K562 (cell line): ENCODE data around the gene SURF6. TPM values are rescaled to one million over a fixed set of nuclear protein-coding genes. Genes with fewer than 3 reads are reported as not detected.
A peak's percentile ranks its signal among the peaks of the same experiment; 100 is the strongest.

Experiments used
- BRD9 ChIP-seq: fragments of 450-650 bp; IDR thresholded peaks from 2 replicates; pipeline ENCODE4 v1.6.1; 2018; ENCODE audit warnings: low read depth; ENCODE audit not compliant: partially characterized antibody
- FOXJ3 ChIP-seq: sonication (generic); formaldehyde crosslinking; IDR thresholded peaks from 2 replicates; pipeline ENCODE4 v1.4.0; 2020; ENCODE audit warnings: mild to moderate bottlenecking, missing genetic modification reagents
- GABPB1 ChIP-seq: sonication (generic); formaldehyde crosslinking; IDR thresholded peaks from 2 replicates; pipeline ENCODE4 v1.8.0; 2022; ENCODE audit warnings: mild to moderate bottlenecking, missing genetic modification reagents
- HNRNPK ChIP-seq: fragments of 200-400 bp; formaldehyde crosslinking; IDR thresholded peaks from one replicate; pipeline ENCODE4 v1.6.1; 2018; ENCODE audit warnings: mild to moderate bottlenecking, low read depth, low read length; ENCODE audit not compliant: poor library complexity, severe bottlenecking
- NFYB ChIP-seq: IDR thresholded peaks from 2 replicates; pipeline ENCODE4 v1.6.1; 2011; ENCODE audit warnings: mild to moderate bottlenecking, moderate library complexity; ENCODE audit not compliant: insufficient read length; ENCODE audit errors: extremely low read depth
- RHOXF2B ChIP-seq: fragments of 250-450 bp; sonication (Bioruptor Pico); conservative IDR thresholded peaks from 2 replicates; pipeline ENCODE4 v1.5.1; 2021
- SOX6 ChIP-seq: fragments of 450-650 bp; IDR thresholded peaks from 2 replicates; pipeline ENCODE4 v1.6.1; 2014; ENCODE audit warnings: mild to moderate bottlenecking
- SRF ChIP-seq, 2 experiments: fragments of 250-450, 450-650 bp in 1 of 2; sonication (Bioruptor Pico) in 1 of 2; sonication (generic) in 1 of 2; formaldehyde crosslinking; IDR thresholded peaks; 2 replicates each; pipeline versions ENCODE4 v1.5.0 to v1.5.1; 2020 to 2022; ENCODE audit warnings: mild to moderate bottlenecking in 1 of 2, missing genetic modification reagents in 1 of 2
- THRAP3 ChIP-seq: fragments of 450-650 bp; IDR thresholded peaks from 2 replicates; pipeline ENCODE4 v1.6.1; 2016; ENCODE audit warnings: mild to moderate bottlenecking, inconsistent platforms, borderline replicate concordance
- XRCC3 ChIP-seq: fragments of 450-650 bp; IDR thresholded peaks from 2 replicates; pipeline ENCODE4 v1.6.1; 2017; ENCODE audit warnings: mild to moderate bottlenecking, moderate library complexity
- ZNF184 ChIP-seq: sonication (generic); formaldehyde crosslinking; IDR thresholded peaks from 2 replicates; pipeline ENCODE4 v1.5.0; 2020; ENCODE audit warnings: missing genetic modification reagents
- ZNF232 ChIP-seq: sonication (generic); formaldehyde crosslinking; IDR thresholded peaks from 2 replicates; pipeline ENCODE4 v1.8.0; 2022; ENCODE audit warnings: mild to moderate bottlenecking, missing genetic modification reagents
- ZNF41 ChIP-seq: fragments of 250-450 bp; sonication (Bioruptor Pico); conservative IDR thresholded peaks from 2 replicates; pipeline ENCODE4 v1.4.0; 2020; ENCODE audit warnings: mild to moderate bottlenecking
- ZNF57 ChIP-seq: fragments of 450-650 bp; formaldehyde crosslinking; IDR thresholded peaks from 2 replicates; pipeline ENCODE4 v1.4.0; 2020; ENCODE audit warnings: mild to moderate bottlenecking, moderate library complexity
- ZNF707 ChIP-seq: fragments of 250-450 bp; sonication (Bioruptor Pico); conservative IDR thresholded peaks from 2 replicates; pipeline ENCODE4 v1.8.0; 2022; ENCODE audit warnings: inconsistent platforms, mild to moderate bottlenecking, moderate library complexity
- ZSCAN32 ChIP-seq: fragments of 450-650 bp; formaldehyde crosslinking; IDR thresholded peaks from 2 replicates; pipeline ENCODE4 v1.4.0; 2020; ENCODE audit warnings: mild to moderate bottlenecking, moderate library complexity
- polyA plus RNA-seq, 8 experiments: library from polyadenylated mRNA; depleted of rRNA in 4 of 8; stranded (reverse) in 5 of 8; unstranded in 3 of 8; fragments of >200 nt; fragmentation: Nextera tagmentation in 2 of 8; fragmentation: Illumina TruSeq in 1 of 8; extraction: Ambion mirVana in 2 of 8; extraction: Trizol in 1 of 8; gene quantifications; 2 replicates each; pipeline versions ENCODE4 v1.2.1 to v1.2.3, GENCODE V29; 2011 to 2014; ENCODE audit warnings: inconsistent platforms in 1 of 8, missing spikeins in 1 of 8
- total RNA-seq, 7 experiments: library from RNA; depleted of rRNA in 6 of 7; stranded (reverse); fragments of >200 nt in 6 of 7; fragmentation: Illumina TruSeq in 2 of 7; extraction: Trizol in 2 of 7; gene quantifications; 2 replicates each; pipeline versions ENCODE4 v1.2.1 to v1.2.3, GENCODE V29; 2011 to 2021; ENCODE audit warnings: low replicate concordance in 1 of 7
- TF ChIP-seq, protein P1 (sequence below), 2 experiments: IDR thresholded peaks in 1 of 2; conservative IDR thresholded peaks in 1 of 2; 2 replicates each; pipeline ENCODE4 v1.6.1; 2016; ENCODE audit warnings: low read depth in 2 of 2, mild to moderate bottlenecking in 1 of 2, missing compliant biosample characterization in 1 of 2, missing genetic modification characterization in 1 of 2, moderate library complexity in 1 of 2
- TF ChIP-seq, protein P2 (sequence below), 2 experiments: IDR thresholded peaks; 2 replicates each; pipeline ENCODE4 v1.6.1; 2011; ENCODE audit warnings: borderline replicate concordance in 1 of 2, control low read depth in 1 of 2, low read depth in 1 of 2, low read length in 1 of 2, mild to moderate bottlenecking in 1 of 2, mixed read lengths in 1 of 2, moderate library complexity in 1 of 2; ENCODE audit not compliant: insufficient read depth in 1 of 2, insufficient read length in 1 of 2, poor library complexity in 1 of 2, severe bottlenecking in 1 of 2; ENCODE audit errors: extremely low read depth in 1 of 2
- TF ChIP-seq, protein P3 (sequence below): fragments of 450-650 bp; IDR thresholded peaks from one replicate; pipeline ENCODE4 v1.6.1; 2018; ENCODE audit warnings: mild to moderate bottlenecking, moderate library complexity; ENCODE audit not compliant: partially characterized antibody
- TF ChIP-seq, protein P4 (sequence below): fragments of 450-650 bp; IDR thresholded peaks from 2 replicates; pipeline ENCODE4 v1.6.1; 2016; ENCODE audit warnings: low read depth, mild to moderate bottlenecking, moderate library complexity
- TF ChIP-seq, protein P5 (sequence below): sonication (generic); formaldehyde crosslinking; IDR thresholded peaks from 2 replicates; pipeline ENCODE4 v1.9.0; 2022; ENCODE audit warnings: mild to moderate bottlenecking, missing genetic modification reagents

Gene SURF6
- total and polyA plus RNA-seq, 9 of the 15 experiments (the other 6 are each of a cell fraction or from before 2014, with no cell fraction given), result 1.4 to 68.3 (median 14.7) TPM

DNA sequence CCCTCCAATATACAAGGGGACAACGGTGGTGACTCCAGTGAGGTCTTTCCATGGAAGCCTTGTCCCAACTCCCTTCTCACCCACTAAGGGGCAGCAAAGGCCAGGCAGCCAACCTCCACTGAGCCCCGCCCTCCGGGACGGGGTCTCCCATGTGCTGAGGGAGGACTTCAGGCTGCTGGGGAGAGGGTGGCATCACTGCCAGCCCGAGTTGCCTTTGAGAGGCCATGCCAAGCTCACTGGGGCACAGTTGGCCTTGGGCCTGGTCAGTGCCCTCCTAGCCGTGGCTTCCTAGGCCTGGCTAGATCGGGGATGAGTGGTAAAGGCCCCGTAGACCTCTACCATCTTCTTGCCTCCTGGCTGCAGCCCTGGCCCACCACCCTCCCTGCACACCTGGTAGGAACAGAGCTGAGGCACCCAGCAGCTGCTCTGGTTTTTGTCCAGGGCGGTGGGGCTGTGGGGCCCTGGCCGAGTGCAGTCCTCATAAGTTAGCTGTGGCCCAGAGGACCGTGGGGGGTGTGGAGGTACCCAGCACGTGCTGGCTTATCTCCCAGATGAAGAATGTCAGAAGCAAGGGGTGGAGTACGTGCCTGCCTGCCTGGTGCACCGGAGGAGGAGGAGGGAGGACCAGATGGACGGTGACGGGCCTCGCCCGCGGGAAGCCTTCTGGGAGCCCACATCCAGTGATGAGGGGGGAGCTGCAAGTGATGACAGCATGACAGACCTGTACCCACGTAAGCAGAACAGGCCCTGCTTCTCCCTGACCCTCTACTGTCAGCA is 23.6 kb upstream of the SURF6 start (continued):
- TF ChIP-seq, protein P1, sequence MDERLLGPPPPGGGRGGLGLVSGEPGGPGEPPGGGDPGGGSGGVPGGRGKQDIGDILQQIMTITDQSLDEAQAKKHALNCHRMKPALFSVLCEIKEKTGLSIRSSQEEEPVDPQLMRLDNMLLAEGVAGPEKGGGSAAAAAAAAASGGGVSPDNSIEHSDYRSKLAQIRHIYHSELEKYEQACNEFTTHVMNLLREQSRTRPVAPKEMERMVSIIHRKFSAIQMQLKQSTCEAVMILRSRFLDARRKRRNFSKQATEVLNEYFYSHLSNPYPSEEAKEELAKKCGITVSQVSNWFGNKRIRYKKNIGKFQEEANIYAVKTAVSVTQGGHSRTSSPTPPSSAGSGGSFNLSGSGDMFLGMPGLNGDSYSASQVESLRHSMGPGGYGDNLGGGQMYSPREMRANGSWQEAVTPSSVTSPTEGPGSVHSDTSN (CRISPR knock-in tag; IDR thresholded peaks at IDR 0.05; ENCODE audit: low read depth), result no peak
- TF ChIP-seq, protein P1 (tag; conservative IDR thresholded peaks at IDR 0.05; ENCODE audit: low read depth), result no peak
- TF ChIP-seq ZNF41 (CRISPR knock-in tag) (no peak), RHOXF2B (CRISPR knock-in tag) (no peak), ZNF57 (CRISPR knock-in tag) (no peak), SRF (CRISPR knock-in tag; IDR thresholded peaks at IDR 0.05) (no peak), ZSCAN32 (CRISPR knock-in tag) (no peak), HNRNPK (no peak), NFYB (no peak), ZNF707 (CRISPR knock-in tag) (no peak), SOX6 (no peak), FOXJ3 (no peak), ZNF184 (CRISPR knock-in tag) (no peak), XRCC3 (no peak), GABPB1 (CRISPR knock-in tag) (no peak), ZNF232 (CRISPR knock-in tag) (no peak), BRD9 (no peak), THRAP3 (no peak)
- TF ChIP-seq, protein P2, sequence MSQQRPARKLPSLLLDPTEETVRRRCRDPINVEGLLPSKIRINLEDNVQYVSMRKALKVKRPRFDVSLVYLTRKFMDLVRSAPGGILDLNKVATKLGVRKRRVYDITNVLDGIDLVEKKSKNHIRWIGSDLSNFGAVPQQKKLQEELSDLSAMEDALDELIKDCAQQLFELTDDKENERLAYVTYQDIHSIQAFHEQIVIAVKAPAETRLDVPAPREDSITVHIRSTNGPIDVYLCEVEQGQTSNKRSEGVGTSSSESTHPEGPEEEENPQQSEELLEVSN (IDR thresholded peaks at IDR 0.05; ENCODE audit: borderline replicate concordance in 1 of 2, extremely low read depth in 1 of 2, insufficient read depth in 1 of 2, insufficient read length in 1 of 2, low read depth in 1 of 2, low read length in 1 of 2, poor library complexity in 1 of 2, severe bottlenecking in 1 of 2), result no peak
- TF ChIP-seq, protein P3, sequence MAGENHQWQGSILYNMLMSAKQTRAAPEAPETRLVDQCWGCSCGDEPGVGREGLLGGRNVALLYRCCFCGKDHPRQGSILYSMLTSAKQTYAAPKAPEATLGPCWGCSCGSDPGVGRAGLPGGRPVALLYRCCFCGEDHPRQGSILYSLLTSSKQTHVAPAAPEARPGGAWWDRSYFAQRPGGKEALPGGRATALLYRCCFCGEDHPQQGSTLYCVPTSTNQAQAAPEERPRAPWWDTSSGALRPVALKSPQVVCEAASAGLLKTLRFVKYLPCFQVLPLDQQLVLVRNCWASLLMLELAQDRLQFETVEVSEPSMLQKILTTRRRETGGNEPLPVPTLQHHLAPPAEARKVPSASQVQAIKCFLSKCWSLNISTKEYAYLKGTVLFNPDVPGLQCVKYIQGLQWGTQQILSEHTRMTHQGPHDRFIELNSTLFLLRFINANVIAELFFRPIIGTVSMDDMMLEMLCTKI, result no peak
- TF ChIP-seq, protein P4, sequence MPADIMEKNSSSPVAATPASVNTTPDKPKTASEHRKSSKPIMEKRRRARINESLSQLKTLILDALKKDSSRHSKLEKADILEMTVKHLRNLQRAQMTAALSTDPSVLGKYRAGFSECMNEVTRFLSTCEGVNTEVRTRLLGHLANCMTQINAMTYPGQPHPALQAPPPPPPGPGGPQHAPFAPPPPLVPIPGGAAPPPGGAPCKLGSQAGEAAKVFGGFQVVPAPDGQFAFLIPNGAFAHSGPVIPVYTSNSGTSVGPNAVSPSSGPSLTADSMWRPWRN, result no peak
- TF ChIP-seq, protein P5, sequence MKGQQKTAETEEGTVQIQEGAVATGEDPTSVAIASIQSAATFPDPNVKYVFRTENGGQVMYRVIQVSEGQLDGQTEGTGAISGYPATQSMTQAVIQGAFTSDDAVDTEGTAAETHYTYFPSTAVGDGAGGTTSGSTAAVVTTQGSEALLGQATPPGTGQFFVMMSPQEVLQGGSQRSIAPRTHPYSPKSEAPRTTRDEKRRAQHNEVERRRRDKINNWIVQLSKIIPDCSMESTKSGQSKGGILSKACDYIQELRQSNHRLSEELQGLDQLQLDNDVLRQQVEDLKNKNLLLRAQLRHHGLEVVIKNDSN (CRISPR knock-in tag), result peak; percentile 70
